Endothelial cell (in vitro differentiated cells): ENCODE data around the gene RUFY4. TPM values are rescaled to one million over a fixed set of nuclear protein-coding genes. Genes with fewer than 3 reads are reported as not detected.

Experiments
- DNase-seq: peaks from one replicate; pipeline ENCODE4 v3.0.0; 2021; ENCODE audit warnings: low spot score
- H3K27ac Mint-ChIP-seq: one replicate; pipeline ENCODE4 v1.8.0; 2021; ENCODE audit warnings: mixed read lengths, inconsistent platforms; ENCODE audit not compliant: unreplicated experiment
- H3K27me3 Mint-ChIP-seq: one replicate; pipeline ENCODE4 v1.8.0; 2021; ENCODE audit warnings: mild to moderate bottlenecking, moderate library complexity, mixed read lengths, inconsistent platforms; ENCODE audit not compliant: unreplicated experiment
- H3K36me3 Mint-ChIP-seq: one replicate; pipeline ENCODE4 v1.8.0; 2021; ENCODE audit warnings: mild to moderate bottlenecking, low read depth, mixed read lengths, inconsistent platforms; ENCODE audit not compliant: unreplicated experiment
- H3K4me1 Mint-ChIP-seq: one replicate; pipeline ENCODE4 v1.8.0; 2021; ENCODE audit warnings: mild to moderate bottlenecking, mixed read lengths, inconsistent platforms; ENCODE audit not compliant: unreplicated experiment
- H3K4me3 Mint-ChIP-seq: one replicate; pipeline ENCODE4 v1.8.0; 2021; ENCODE audit warnings: mild to moderate bottlenecking, mixed read lengths, inconsistent platforms; ENCODE audit not compliant: unreplicated experiment
- H3K9me3 Mint-ChIP-seq: one replicate; pipeline ENCODE4 v1.8.0; 2021; ENCODE audit warnings: mixed read lengths, inconsistent platforms; ENCODE audit not compliant: unreplicated experiment
- total RNA-seq: library from RNA; stranded (reverse); fragmentation: NEBNext Ultra II Directional; extraction: Animal tissue kit (Norgen Biotek cat#: 25700); gene quantifications from one replicate; pipeline ENCODE4 v1.2.1, GENCODE V29; 2021; ENCODE audit not compliant: unreplicated experiment
- TF ChIP-seq, protein P1 (sequence below): fragments of 200-600 bp; sonication (generic); IDR thresholded peaks from one replicate; pipeline ENCODE4 v1.5.0; 2021; ENCODE audit warnings: antibody characterized with exemption; ENCODE audit not compliant: unreplicated experiment

Gene RUFY4
- total RNA-seq, 1 donor from 2014 or later = not detected

DNA sequence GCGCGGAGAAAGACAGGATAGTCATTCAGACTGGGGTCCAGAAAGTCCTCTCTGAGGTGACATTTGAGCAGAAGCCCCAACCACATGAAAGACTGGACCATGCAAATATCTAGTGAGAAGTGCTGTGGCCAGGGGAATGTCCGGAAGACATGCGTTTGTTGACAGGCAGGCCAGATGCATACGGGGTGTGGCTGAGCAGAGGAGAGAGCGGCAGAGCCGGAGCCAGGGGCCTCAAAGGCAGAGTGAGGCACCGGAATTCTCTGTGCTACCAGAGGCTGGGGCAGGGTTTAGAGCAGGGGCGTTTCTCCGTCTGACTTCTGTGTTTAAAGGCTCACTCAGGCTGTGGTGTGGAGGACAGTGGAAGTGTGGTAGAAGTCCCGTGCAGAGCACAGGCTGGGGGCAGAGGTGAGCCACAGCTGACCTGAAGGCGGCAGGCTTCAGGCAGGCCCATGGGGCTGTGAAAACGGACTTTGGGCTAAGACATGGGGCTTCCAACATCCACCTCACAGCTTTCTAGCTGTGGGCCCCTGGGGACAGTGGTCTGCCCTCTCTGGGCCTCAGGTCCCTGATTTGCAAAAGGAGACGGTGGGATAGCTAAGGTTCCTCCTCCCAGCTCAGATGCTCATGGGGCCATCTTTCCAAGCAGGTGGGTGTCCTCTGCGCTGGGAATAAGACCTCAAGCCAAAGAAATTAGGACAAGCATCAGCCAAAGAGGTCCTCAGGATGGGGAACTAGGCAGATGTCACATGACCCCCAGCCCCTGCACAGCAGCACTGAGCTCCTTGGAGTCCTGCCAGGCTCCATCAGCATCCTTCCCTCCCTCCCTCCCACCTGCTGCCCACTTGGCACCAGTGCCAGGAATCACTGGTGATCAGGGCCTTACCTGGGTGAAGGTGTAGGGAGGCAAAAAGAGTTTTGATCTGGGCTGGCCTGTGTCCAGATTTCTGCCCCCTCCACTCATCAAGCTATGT is 11.2 kb downstream of the RUFY4 start:
- H3K27me3 Mint-ChIP-seq = peaks cover 15% of the 10 kb centered on the region
- H3K9me3 Mint-ChIP-seq = no peaks in the 10 kb centered on the region
- H3K36me3 Mint-ChIP-seq = peaks cover 8% of the 10 kb centered on the region
- DNase-seq = no peak
- TF ChIP-seq, protein P1, sequence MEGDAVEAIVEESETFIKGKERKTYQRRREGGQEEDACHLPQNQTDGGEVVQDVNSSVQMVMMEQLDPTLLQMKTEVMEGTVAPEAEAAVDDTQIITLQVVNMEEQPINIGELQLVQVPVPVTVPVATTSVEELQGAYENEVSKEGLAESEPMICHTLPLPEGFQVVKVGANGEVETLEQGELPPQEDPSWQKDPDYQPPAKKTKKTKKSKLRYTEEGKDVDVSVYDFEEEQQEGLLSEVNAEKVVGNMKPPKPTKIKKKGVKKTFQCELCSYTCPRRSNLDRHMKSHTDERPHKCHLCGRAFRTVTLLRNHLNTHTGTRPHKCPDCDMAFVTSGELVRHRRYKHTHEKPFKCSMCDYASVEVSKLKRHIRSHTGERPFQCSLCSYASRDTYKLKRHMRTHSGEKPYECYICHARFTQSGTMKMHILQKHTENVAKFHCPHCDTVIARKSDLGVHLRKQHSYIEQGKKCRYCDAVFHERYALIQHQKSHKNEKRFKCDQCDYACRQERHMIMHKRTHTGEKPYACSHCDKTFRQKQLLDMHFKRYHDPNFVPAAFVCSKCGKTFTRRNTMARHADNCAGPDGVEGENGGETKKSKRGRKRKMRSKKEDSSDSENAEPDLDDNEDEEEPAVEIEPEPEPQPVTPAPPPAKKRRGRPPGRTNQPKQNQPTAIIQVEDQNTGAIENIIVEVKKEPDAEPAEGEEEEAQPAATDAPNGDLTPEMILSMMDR = no peak
- peaks cover 3% of the 10 kb centered on the region for H3K4me1 Mint-ChIP-seq
- H3K27ac Mint-ChIP-seq = no peak overlapping the region
- no peak overlapping the region for H3K4me3 Mint-ChIP-seq

DNA sequence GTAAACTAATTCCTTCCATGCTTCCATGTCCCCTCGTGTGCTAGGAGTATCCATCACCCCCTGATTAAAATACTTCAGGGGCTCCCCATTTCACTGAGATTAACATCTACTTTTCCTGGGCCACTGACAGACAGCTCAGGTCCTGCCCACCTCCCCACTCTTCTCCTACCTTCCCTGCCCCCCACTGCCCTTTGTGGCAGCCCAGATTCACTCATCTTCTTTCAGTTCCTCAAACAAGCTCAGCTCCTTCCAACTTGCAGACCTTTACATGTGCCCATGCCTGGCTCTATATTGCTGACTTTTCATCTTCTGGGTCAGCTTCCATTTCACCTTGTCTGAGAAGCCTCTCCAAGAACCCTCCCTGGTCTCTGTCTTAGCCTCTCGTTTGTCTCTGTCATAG is 12.0 kb downstream of the RUFY4 start:
- Mint-ChIP-seq H3K27me3 (peaks cover 11% of the 10 kb centered on the region), H3K4me3 (no peak overlapping the region), H3K36me3 (peaks cover 8% of the 10 kb centered on the region), H3K27ac (no peak overlapping the region), H3K4me1 (peaks cover 3% of the 10 kb centered on the region), H3K9me3 (peaks cover 1% of the 10 kb centered on the region)
- TF ChIP-seq, protein P1 = no peak
- DNase-seq = no peak

DNA sequence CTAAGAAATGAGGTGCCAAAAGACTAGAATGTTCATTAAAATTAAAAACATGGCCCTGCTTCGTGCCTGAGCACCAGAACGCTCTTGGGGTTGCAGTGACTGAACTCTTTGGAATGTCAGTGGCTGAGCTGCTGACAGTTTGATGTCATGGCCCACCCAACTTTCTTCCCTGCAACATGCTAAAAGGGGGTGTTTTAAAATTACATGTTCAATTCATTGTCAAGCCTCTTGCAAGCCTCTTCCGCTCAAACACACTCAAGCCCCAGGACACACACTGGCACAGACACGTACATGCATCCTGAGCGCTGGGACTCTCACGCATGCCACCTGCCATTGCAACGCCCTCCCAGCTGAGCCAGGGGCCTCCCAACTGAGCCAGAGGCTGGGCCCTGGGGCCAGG is 12.6 kb downstream of the RUFY4 start:
- TF ChIP-seq, protein P1 = no peak
- H3K36me3 Mint-ChIP-seq = peaks cover 7% of the 10 kb centered on the region
- no peak for DNase-seq
- peaks cover 10% of the 10 kb centered on the region for H3K27me3 Mint-ChIP-seq
- H3K27ac Mint-ChIP-seq = no peak overlapping the region
- H3K9me3 Mint-ChIP-seq = peaks cover 7% of the 10 kb centered on the region
- H3K4me3 Mint-ChIP-seq = no peak overlapping the region
- H3K4me1 Mint-ChIP-seq = peaks cover 3% of the 10 kb centered on the region

DNA sequence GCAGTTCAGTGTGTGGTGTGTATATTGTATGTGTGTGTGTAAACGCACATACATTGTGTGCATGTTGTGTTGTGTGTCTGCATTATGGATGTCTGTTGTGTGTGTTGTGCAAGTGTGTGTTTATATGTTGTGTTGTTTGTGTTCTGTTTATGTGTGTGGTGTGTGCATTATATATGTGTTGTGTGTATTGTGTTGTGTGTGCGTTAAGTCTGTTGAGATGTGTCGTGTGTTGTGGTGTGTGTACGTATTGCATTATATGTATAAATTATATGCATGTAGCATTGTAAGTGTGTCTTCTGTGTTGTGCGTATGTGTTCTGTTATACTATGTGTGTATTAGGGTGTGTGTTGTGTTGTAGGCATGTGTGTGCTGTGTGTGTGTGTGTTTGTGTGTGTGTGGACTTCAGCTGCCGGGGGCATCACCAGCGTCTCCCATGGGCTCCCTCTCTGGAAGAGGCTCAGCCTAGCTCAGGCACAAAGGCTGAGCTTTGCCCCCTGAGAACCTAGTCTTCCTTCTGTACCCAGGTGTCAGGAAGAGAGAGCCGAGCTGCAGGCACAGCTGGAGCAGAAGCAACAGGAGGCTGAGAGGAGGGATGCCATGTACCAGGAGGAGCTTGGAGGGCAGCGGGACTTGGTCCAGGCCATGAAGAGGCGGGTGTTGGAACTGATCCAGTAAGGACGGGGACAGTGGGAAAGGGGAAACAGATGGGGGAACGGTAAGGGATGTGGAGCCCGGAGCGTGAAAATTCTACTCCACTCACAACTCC is 13.7 kb downstream of the RUFY4 start:
- peaks cover 3% of the 10 kb centered on the region for H3K4me1 Mint-ChIP-seq
- H3K27ac Mint-ChIP-seq = no peak overlapping the region
- no peak overlapping the region for H3K4me3 Mint-ChIP-seq
- TF ChIP-seq, protein P1 = no peak
- peaks cover 7% of the 10 kb centered on the region for H3K27me3 Mint-ChIP-seq
- no peaks in the 10 kb centered on the region for H3K36me3 Mint-ChIP-seq
- peaks cover 7% of the 10 kb centered on the region for H3K9me3 Mint-ChIP-seq
- DNase-seq = no peak
